ENCODE measurements around the gene RHOT2. TPM values are rescaled to one million over a fixed set of nuclear protein-coding genes. Genes with fewer than 3 reads are reported as not detected.

RHOT2 gene
- total and polyA plus RNA-seq, 10 of the 15 experiments (the other 5 are each of a cell fraction or from before 2014, with no cell fraction given): 3.7 to 174 (median 69.8) TPM

DNA sequence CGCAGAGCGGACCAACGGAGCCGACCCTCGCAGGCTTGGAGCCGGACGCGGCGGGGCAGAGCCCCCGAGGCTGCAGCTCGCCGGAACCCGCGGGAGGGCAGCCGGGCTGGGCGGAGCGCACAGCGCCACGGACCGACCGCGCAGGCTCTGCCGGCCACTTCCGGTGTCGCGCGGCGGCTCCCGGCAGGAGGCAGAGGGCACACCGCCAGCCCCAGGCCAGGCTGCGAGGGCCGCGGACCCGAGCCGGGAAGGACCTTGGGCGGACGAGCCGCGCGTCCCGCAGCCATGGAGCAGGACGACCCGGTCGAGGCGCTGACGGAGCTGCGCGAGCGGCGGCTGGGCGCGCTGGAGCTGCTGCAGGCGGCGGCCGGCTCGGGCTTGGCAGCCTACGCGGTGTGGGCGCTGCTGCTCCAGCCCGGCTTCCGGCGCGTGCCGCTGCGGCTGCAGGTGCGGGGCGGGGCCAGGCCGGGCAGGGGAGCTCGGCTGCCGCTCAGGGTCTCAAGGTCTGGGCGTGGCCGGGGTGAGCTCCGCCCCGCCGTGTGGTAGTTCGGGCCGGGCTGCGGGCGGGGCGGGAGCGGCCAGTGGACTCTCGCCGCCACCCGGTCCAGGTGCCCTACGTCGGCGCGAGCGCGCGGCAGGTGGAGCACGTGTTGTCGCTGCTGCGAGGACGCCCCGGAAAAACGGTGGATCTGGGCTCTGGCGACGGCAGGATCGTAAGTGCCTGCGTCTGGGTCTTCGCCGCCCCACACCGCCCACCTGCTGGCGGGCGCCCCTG is 53.2 kb downstream of the RHOT2 start, which contains the start of gene ANTKMT (continued):
- TF ChIP-seq JUND (IDR thresholded peaks at IDR 0.05; ENCODE audit: low read depth, low read length) (no peak), HCFC1 (IDR thresholded peaks at IDR 0.05; ENCODE audit: low read length) (peak; percentile 75), EED (IDR thresholded peaks at IDR 0.05; ENCODE audit: low read depth) (no peak), CBX5 (IDR thresholded peaks at IDR 0.05; ENCODE audit: low read depth) (no peak), NR2C2 (IDR thresholded peaks at IDR 0.05; ENCODE audit: borderline replicate concordance, control insufficient read depth, insufficient read length, low read depth) (no peak), POLR2A (IDR thresholded peaks at IDR 0.05; ENCODE audit: low read depth, low read length) (no peak), CREM (IDR thresholded peaks at IDR 0.05; ENCODE audit: low read depth) (no peak; the same call in 1 of the 2 replicates), ZNF274 (IDR thresholded peaks at IDR 0.05; ENCODE audit: insufficient read depth, insufficient read length) (no peak), IKZF2 (IDR thresholded peaks at IDR 0.05) (no peak), HDAC2 (IDR thresholded peaks at IDR 0.05) (no peak), SIX5 (IDR thresholded peaks at IDR 0.05; ENCODE audit: low read depth, low read length, severe bottlenecking) (peak; percentile 39), STAT3 (IDR thresholded peaks at IDR 0.05; ENCODE audit: low read depth, low read length) (no peak), HDAC6 (IDR thresholded peaks at IDR 0.05; ENCODE audit: unreplicated experiment) (no peak), BMI1 (IDR thresholded peaks at IDR 0.05; ENCODE audit: borderline replicate concordance) (no peak), ZZZ3 (IDR thresholded peaks at IDR 0.05; ENCODE audit: control insufficient read depth, insufficient read length, low read depth) (no peak), RAD21 (IDR thresholded peaks at IDR 0.05; ENCODE audit: insufficient read depth, low read depth, low read length) (no peak), KAT2A (conservative IDR thresholded peaks at IDR 0.05; ENCODE audit: control insufficient read depth, low read depth, low read length) (no peak), SP1 (IDR thresholded peaks at IDR 0.05; ENCODE audit: low read depth, low read length) (no peak)
- TF ChIP-seq, protein P1, sequence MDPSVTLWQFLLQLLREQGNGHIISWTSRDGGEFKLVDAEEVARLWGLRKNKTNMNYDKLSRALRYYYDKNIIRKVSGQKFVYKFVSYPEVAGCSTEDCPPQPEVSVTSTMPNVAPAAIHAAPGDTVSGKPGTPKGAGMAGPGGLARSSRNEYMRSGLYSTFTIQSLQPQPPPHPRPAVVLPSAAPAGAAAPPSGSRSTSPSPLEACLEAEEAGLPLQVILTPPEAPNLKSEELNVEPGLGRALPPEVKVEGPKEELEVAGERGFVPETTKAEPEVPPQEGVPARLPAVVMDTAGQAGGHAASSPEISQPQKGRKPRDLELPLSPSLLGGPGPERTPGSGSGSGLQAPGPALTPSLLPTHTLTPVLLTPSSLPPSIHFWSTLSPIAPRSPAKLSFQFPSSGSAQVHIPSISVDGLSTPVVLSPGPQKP (IDR thresholded peaks at IDR 0.05; ENCODE audit: low read depth, low read length): 0 out of 2 replicates have a peak, but pooled peaks have one; percentile 34
- TF ChIP-seq, protein P2, sequence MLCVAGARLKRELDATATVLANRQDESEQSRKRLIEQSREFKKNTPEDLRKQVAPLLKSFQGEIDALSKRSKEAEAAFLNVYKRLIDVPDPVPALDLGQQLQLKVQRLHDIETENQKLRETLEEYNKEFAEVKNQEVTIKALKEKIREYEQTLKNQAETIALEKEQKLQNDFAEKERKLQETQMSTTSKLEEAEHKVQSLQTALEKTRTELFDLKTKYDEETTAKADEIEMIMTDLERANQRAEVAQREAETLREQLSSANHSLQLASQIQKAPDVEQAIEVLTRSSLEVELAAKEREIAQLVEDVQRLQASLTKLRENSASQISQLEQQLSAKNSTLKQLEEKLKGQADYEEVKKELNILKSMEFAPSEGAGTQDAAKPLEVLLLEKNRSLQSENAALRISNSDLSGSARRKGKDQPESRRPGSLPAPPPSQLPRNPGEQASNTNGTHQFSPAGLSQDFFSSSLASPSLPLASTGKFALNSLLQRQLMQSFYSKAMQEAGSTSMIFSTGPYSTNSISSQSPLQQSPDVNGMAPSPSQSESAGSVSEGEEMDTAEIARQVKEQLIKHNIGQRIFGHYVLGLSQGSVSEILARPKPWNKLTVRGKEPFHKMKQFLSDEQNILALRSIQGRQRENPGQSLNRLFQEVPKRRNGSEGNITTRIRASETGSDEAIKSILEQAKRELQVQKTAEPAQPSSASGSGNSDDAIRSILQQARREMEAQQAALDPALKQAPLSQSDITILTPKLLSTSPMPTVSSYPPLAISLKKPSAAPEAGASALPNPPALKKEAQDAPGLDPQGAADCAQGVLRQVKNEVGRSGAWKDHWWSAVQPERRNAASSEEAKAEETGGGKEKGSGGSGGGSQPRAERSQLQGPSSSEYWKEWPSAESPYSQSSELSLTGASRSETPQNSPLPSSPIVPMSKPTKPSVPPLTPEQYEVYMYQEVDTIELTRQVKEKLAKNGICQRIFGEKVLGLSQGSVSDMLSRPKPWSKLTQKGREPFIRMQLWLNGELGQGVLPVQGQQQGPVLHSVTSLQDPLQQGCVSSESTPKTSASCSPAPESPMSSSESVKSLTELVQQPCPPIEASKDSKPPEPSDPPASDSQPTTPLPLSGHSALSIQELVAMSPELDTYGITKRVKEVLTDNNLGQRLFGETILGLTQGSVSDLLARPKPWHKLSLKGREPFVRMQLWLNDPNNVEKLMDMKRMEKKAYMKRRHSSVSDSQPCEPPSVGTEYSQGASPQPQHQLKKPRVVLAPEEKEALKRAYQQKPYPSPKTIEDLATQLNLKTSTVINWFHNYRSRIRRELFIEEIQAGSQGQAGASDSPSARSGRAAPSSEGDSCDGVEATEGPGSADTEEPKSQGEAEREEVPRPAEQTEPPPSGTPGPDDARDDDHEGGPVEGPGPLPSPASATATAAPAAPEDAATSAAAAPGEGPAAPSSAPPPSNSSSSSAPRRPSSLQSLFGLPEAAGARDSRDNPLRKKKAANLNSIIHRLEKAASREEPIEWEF (IDR thresholded peaks at IDR 0.05; ENCODE audit: insufficient replicate concordance, low read depth, low read length): no peak
- TF ChIP-seq, protein P3, sequence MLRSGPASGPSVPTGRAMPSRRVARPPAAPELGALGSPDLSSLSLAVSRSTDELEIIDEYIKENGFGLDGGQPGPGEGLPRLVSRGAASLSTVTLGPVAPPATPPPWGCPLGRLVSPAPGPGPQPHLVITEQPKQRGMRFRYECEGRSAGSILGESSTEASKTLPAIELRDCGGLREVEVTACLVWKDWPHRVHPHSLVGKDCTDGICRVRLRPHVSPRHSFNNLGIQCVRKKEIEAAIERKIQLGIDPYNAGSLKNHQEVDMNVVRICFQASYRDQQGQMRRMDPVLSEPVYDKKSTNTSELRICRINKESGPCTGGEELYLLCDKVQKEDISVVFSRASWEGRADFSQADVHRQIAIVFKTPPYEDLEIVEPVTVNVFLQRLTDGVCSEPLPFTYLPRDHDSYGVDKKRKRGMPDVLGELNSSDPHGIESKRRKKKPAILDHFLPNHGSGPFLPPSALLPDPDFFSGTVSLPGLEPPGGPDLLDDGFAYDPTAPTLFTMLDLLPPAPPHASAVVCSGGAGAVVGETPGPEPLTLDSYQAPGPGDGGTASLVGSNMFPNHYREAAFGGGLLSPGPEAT (IDR thresholded peaks at IDR 0.05; ENCODE audit: low read depth): no peak
- TF ChIP-seq, protein P4, sequence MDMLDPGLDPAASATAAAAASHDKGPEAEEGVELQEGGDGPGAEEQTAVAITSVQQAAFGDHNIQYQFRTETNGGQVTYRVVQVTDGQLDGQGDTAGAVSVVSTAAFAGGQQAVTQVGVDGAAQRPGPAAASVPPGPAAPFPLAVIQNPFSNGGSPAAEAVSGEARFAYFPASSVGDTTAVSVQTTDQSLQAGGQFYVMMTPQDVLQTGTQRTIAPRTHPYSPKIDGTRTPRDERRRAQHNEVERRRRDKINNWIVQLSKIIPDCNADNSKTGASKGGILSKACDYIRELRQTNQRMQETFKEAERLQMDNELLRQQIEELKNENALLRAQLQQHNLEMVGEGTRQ (IDR thresholded peaks at IDR 0.05; ENCODE audit: borderline replicate concordance, low read depth, low read length): no peak

All from GM12878 (cell line).